ENCODE results near the gene CAPG. TPM values are rescaled to one million over a fixed set of nuclear protein-coding genes. Genes with fewer than 3 reads are reported as not detected.
"Not testable (repeated sequence)": the region's sequence is repeated elsewhere in the genome, so short reads cannot be mapped to it uniquely, and the experiment has no call there.

The CAPG gene
- total RNA-seq, 1 donor from 2014 or later: 61.1 TPM

- no peak for TF ChIP-seq CTCF (conservative IDR thresholded peaks at IDR 0.05)
- H3K9me3 Mint-ChIP-seq: no peaks in the 10 kb centered on the region
- no peak for DNase-seq (ENCODE audit: extremely low spot score, unreplicated experiment)
- no peak overlapping the region for H3K4me3 Mint-ChIP-seq
- H3K27me3 Mint-ChIP-seq: no peaks in the 10 kb centered on the region
- H3K4me1 Mint-ChIP-seq (ENCODE audit: unreplicated experiment): no peaks in the 10 kb centered on the region
- peaks cover 12% of the 10 kb centered on the region for H3K36me3 Mint-ChIP-seq
- H3K27ac Mint-ChIP-seq: no peak overlapping the region
Measured at GRCh38 chr2:85387754-85388153, 22.4 kb downstream of the CAPG start.

- H3K4me3 Mint-ChIP-seq: no peak overlapping the region
- peaks cover 15% of the 10 kb centered on the region for H3K36me3 Mint-ChIP-seq
- no peak overlapping the region for H3K27ac Mint-ChIP-seq
- DNase-seq (ENCODE audit: extremely low spot score, unreplicated experiment): no peak
- TF ChIP-seq CTCF (conservative IDR thresholded peaks at IDR 0.05): no peak
- H3K9me3 Mint-ChIP-seq: no peaks in the 10 kb centered on the region
- no peaks in the 10 kb centered on the region for H3K27me3 Mint-ChIP-seq
- no peaks in the 10 kb centered on the region for H3K4me1 Mint-ChIP-seq (ENCODE audit: unreplicated experiment)
Measured at GRCh38 chr2:85385746-85386145, 24.4 kb downstream of the CAPG start.

GRCh38 chr2:85383850-85384249, 26.3 kb downstream of the CAPG start:
- Mint-ChIP-seq H3K27me3 (no peaks in the 10 kb centered on the region), H3K4me1 (ENCODE audit: unreplicated experiment) (no peaks in the 10 kb centered on the region), H3K27ac (no peak overlapping the region), H3K9me3 (no peaks in the 10 kb centered on the region), H3K36me3 (peaks cover 26% of the 10 kb centered on the region), H3K4me3 (no peak overlapping the region)
- TF ChIP-seq CTCF (conservative IDR thresholded peaks at IDR 0.05): no peak
- no peak for DNase-seq (ENCODE audit: extremely low spot score, unreplicated experiment)

- H3K27me3 Mint-ChIP-seq; H3K9me3 Mint-ChIP-seq; H3K27ac Mint-ChIP-seq; DNase-seq (ENCODE audit: extremely low spot score, unreplicated experiment); H3K4me3 Mint-ChIP-seq; H3K4me1 Mint-ChIP-seq (ENCODE audit: unreplicated experiment): not testable (repeated sequence)
- H3K36me3 Mint-ChIP-seq: peaks cover 33% of the 10 kb centered on the region
Measured at GRCh38 chr2:85383151-85383550, 27.0 kb downstream of the CAPG start.

GRCh38 chr2:85380048-85380447, 30.1 kb downstream of the CAPG start:
- Mint-ChIP-seq H3K4me1 (ENCODE audit: unreplicated experiment) (peaks cover 8% of the 10 kb centered on the region), H3K36me3 (peaks cover 38% of the 10 kb centered on the region), H3K27me3 (no peaks in the 10 kb centered on the region), H3K27ac (no peak overlapping the region), H3K9me3 (no peaks in the 10 kb centered on the region), H3K4me3 (no peak overlapping the region)
- DNase-seq (ENCODE audit: extremely low spot score, unreplicated experiment): no peak
- no peak for TF ChIP-seq CTCF (conservative IDR thresholded peaks at IDR 0.05)

- H3K36me3 Mint-ChIP-seq: peaks cover 37% of the 10 kb centered on the region
Measured at GRCh38 chr2:85378257-85378656, 31.9 kb downstream of the CAPG start.

More at GRCh38 chr2:85378257-85378656, 31.9 kb downstream of the CAPG start:
- TF ChIP-seq CTCF (conservative IDR thresholded peaks at IDR 0.05): no peak
- no peaks in the 10 kb centered on the region for H3K27me3 Mint-ChIP-seq
- H3K4me1 Mint-ChIP-seq (ENCODE audit: unreplicated experiment): peaks cover 8% of the 10 kb centered on the region
- no peaks in the 10 kb centered on the region for H3K9me3 Mint-ChIP-seq
- no peak overlapping the region for H3K27ac Mint-ChIP-seq
- H3K4me3 Mint-ChIP-seq: no peak overlapping the region
- DNase-seq (ENCODE audit: extremely low spot score, unreplicated experiment): no peak

Measured in type B pancreatic cell (in vitro differentiated cells).